ENCODE measurements around the gene HOXC13. TPM values are rescaled to one million over a fixed set of nuclear protein-coding genes. Genes with fewer than 3 reads are reported as not detected.

The HOXC13 gene
- total and polyA plus RNA-seq, 2 experiments from 2014 or later: 0.10 TPM; not detected in 1

GRCh38 chr12:53978477-53979356, 40.1 kb downstream of the HOXC13 start:
- DNase-seq (ENCODE audit: low spot score): peak; percentile 58
- Histone ChIP-seq H2AFZ (no peak overlapping the region), H4K20me1 (replicated peaks; ENCODE audit: insufficient read depth) (peaks cover 31% of the 10 kb centered on the region), H3K4me1 (ENCODE audit: insufficient read depth) (peaks cover 48% of the 10 kb centered on the region), H3K27ac (ENCODE audit: low read depth) (no peak overlapping the region), H3K4me2 (peak overlapping the region; percentile 58), H3K4me3 (no peak overlapping the region), H3K9me2 (ENCODE audit: insufficient read depth) (no peaks in the 10 kb centered on the region), H3K27me3 (ENCODE audit: insufficient read depth) (peaks cover 100% of the 10 kb centered on the region), H3F3A (replicated peaks; ENCODE audit: low read depth) (peaks cover 39% of the 10 kb centered on the region), H3K79me2 (replicated peaks; ENCODE audit: insufficient read depth) (no peaks in the 10 kb centered on the region), H3K36me3 (ENCODE audit: insufficient read depth) (no peaks in the 10 kb centered on the region)
- Mint-ChIP-seq H3K36me3 (ENCODE audit: low read depth) (no peaks in the 10 kb centered on the region; the same call in 2 of the 3 replicates), H3K4me1 (peaks cover 26% of the 10 kb centered on the region), H3K9me3 (no peaks in the 10 kb centered on the region; the same call in 1 of the 3 replicates), H3K27me3 (ENCODE audit: insufficient read depth, low read depth, poor library complexity) (peaks cover 100% of the 10 kb centered on the region), H3K27ac (no peak overlapping the region), H3K4me3 (no peak overlapping the region)
- peak; percentile 31 for TF ChIP-seq EZH2phosphoT487 (IDR thresholded peaks at IDR 0.05; ENCODE audit: unreplicated experiment)
- TF ChIP-seq, protein P1, sequence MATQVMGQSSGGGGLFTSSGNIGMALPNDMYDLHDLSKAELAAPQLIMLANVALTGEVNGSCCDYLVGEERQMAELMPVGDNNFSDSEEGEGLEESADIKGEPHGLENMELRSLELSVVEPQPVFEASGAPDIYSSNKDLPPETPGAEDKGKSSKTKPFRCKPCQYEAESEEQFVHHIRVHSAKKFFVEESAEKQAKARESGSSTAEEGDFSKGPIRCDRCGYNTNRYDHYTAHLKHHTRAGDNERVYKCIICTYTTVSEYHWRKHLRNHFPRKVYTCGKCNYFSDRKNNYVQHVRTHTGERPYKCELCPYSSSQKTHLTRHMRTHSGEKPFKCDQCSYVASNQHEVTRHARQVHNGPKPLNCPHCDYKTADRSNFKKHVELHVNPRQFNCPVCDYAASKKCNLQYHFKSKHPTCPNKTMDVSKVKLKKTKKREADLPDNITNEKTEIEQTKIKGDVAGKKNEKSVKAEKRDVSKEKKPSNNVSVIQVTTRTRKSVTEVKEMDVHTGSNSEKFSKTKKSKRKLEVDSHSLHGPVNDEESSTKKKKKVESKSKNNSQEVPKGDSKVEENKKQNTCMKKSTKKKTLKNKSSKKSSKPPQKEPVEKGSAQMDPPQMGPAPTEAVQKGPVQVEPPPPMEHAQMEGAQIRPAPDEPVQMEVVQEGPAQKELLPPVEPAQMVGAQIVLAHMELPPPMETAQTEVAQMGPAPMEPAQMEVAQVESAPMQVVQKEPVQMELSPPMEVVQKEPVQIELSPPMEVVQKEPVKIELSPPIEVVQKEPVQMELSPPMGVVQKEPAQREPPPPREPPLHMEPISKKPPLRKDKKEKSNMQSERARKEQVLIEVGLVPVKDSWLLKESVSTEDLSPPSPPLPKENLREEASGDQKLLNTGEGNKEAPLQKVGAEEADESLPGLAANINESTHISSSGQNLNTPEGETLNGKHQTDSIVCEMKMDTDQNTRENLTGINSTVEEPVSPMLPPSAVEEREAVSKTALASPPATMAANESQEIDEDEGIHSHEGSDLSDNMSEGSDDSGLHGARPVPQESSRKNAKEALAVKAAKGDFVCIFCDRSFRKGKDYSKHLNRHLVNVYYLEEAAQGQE (IDR thresholded peaks at IDR 0.05; ENCODE audit: unreplicated experiment): no peak
- peak; percentile 90 for TF ChIP-seq EZH2 (IDR thresholded peaks at IDR 0.05; ENCODE audit: low read depth, unreplicated experiment)
- ATAC-seq: peak; percentile 8; the same call in 2 of the 3 replicates

DNA sequence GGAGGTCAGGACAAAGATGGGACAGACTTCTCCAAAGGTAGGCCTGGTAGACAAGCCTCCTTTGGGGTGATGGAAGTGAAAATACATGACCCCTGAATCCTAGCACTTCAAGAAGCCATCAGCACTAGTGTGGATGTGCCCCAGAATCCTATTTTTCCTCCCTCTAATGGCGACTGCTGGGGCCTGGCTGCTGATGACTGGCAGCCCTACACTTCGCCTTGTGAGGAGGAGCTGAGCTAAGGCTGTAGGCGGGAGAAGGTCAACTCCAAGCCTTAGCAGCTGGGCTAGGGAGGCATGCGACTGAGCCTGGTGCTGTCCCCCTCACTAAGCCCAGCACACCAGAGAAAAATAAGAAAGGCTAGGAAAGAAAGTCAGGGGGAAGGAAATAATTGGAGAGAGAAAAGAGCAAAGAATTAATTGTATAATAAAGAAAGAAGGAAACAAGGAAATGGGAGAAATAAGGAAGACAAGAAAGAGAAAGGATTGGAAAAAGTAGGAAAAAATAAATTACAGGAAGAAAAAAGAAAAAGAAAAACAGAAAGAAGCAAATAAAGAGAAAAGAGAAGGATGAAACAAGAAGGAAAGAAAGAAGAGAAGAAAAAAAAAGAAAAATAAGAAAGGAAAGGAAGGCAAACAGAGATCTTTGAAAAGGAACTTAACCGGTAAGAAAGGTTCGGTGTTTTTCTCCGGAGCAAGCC, 41.6 kb downstream of the HOXC13 start:
- H3K36me3 Mint-ChIP-seq (ENCODE audit: low read depth): no peaks in the 10 kb centered on the region; the same call in 2 of the 3 replicates
- no peaks in the 10 kb centered on the region for H3K79me2 ChIP-seq (replicated peaks; ENCODE audit: insufficient read depth)
- H3K9me2 ChIP-seq (ENCODE audit: insufficient read depth): no peaks in the 10 kb centered on the region
- H3K4me1 Mint-ChIP-seq: peaks cover 28% of the 10 kb centered on the region
- H3F3A ChIP-seq (replicated peaks; ENCODE audit: low read depth): peaks cover 44% of the 10 kb centered on the region
- no peak overlapping the region for H2AFZ ChIP-seq
- no peak overlapping the region for H3K4me2 ChIP-seq
- peaks cover 31% of the 10 kb centered on the region for H4K20me1 ChIP-seq (replicated peaks; ENCODE audit: insufficient read depth)
- ATAC-seq (no peak), DNase-seq (ENCODE audit: low spot score) (no peak)
- H3K36me3 ChIP-seq (ENCODE audit: insufficient read depth): no peaks in the 10 kb centered on the region
- H3K27ac Mint-ChIP-seq: no peak overlapping the region
- no peak overlapping the region for H3K27ac ChIP-seq (ENCODE audit: low read depth)
- H3K27me3 ChIP-seq (ENCODE audit: insufficient read depth): peaks cover 98% of the 10 kb centered on the region
- H3K9me3 Mint-ChIP-seq: no peaks in the 10 kb centered on the region; the same call in 1 of the 3 replicates
- TF ChIP-seq STAT1 (IDR thresholded peaks at IDR 0.05; ENCODE audit: unreplicated experiment) (no peak), EZH2 (IDR thresholded peaks at IDR 0.05; ENCODE audit: low read depth, unreplicated experiment) (peak; percentile 95)
- H3K4me1 ChIP-seq (ENCODE audit: insufficient read depth): peaks cover 55% of the 10 kb centered on the region
- H3K4me3 Mint-ChIP-seq: no peak overlapping the region
- H3K27me3 Mint-ChIP-seq (ENCODE audit: insufficient read depth, low read depth, poor library complexity): peaks cover 100% of the 10 kb centered on the region
- H3K4me3 ChIP-seq: no peak overlapping the region

Measured in GM23338 (cell line).